ENCODE results near the gene PDCD11. TPM values are rescaled to one million over a fixed set of nuclear protein-coding genes. Genes with fewer than 3 reads are reported as not detected.
"Not testable (repeated sequence)": the region's sequence is repeated elsewhere in the genome, so short reads cannot be mapped to it uniquely, and the experiment has no call there.

Gene PDCD11, protein sequence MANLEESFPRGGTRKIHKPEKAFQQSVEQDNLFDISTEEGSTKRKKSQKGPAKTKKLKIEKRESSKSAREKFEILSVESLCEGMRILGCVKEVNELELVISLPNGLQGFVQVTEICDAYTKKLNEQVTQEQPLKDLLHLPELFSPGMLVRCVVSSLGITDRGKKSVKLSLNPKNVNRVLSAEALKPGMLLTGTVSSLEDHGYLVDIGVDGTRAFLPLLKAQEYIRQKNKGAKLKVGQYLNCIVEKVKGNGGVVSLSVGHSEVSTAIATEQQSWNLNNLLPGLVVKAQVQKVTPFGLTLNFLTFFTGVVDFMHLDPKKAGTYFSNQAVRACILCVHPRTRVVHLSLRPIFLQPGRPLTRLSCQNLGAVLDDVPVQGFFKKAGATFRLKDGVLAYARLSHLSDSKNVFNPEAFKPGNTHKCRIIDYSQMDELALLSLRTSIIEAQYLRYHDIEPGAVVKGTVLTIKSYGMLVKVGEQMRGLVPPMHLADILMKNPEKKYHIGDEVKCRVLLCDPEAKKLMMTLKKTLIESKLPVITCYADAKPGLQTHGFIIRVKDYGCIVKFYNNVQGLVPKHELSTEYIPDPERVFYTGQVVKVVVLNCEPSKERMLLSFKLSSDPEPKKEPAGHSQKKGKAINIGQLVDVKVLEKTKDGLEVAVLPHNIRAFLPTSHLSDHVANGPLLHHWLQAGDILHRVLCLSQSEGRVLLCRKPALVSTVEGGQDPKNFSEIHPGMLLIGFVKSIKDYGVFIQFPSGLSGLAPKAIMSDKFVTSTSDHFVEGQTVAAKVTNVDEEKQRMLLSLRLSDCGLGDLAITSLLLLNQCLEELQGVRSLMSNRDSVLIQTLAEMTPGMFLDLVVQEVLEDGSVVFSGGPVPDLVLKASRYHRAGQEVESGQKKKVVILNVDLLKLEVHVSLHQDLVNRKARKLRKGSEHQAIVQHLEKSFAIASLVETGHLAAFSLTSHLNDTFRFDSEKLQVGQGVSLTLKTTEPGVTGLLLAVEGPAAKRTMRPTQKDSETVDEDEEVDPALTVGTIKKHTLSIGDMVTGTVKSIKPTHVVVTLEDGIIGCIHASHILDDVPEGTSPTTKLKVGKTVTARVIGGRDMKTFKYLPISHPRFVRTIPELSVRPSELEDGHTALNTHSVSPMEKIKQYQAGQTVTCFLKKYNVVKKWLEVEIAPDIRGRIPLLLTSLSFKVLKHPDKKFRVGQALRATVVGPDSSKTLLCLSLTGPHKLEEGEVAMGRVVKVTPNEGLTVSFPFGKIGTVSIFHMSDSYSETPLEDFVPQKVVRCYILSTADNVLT (N-terminal part only)
- total RNA-seq = 56.1 and 58.1 TPM in 2 replicates
- long read RNA-seq, partial matches to known transcripts = 79 of 98 reads
- long read RNA-seq, other reads (novel, unspliced or antisense) = 17 of 98 reads

DNA sequence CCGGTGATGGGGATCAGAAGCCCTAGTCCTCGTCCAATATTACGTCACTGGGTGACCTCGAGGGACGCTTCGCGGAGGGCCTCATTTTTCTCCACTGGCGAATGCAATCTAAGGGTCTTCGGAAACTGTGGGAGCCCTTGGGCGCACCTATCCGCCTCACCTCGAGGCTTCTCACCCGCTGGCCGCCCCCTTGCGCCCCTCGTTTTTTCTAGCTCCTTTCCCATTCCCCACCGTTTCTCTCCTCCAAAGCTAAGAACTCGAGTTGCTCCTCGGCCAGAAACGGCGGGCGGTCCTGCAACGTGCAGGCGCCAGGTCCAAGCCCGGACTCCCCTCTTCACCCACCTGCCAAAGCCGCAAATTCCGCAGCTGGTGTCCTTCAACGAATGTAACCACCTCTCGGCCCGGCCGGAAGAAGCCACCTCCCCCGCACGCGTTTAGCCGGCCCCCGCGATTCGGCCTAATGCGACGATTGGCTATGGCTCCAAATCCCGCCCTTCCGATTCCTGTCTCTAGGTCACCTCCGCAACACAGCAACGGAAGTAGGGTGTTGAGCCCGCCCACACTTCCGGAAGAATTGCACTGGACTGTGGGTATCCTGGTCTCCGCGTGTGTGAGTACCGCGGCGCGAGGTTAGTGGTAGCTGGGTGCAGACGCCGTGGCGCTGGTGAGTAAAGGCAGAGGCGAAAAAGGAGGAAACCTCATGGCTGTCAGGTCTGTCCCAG, at the start of gene PDCD11, which contains the start of gene ATP5MK:
Gene PDCD11, plus strand, starts transcription at position 560 of the 722 bp plus-strand sequence. CDS start 1,801 bp downstream, outside the sequence.
Gene ATP5MK, minus strand, starts transcription at position 409 of the 722 bp plus-strand sequence. CDS start 4,018 bp downstream, outside the sequence.
- Mint-ChIP-seq H3K9me3 (ENCODE audit: low read depth) (no peaks in the 10 kb centered on the region), H3K36me3 (ENCODE audit: insufficient read depth) (peaks cover 16% of the 10 kb centered on the region), H3K27me3 (no peaks in the 10 kb centered on the region), H3K4me1 (ENCODE audit: low read depth) (peaks cover 29% of the 10 kb centered on the region), H3K4me3 (ENCODE audit: low read depth) (peak within 1 kb of the TSS; percentile 96), H3K27ac (peak within 1 kb of the TSS; percentile 98)
- TF ChIP-seq, protein P1, sequence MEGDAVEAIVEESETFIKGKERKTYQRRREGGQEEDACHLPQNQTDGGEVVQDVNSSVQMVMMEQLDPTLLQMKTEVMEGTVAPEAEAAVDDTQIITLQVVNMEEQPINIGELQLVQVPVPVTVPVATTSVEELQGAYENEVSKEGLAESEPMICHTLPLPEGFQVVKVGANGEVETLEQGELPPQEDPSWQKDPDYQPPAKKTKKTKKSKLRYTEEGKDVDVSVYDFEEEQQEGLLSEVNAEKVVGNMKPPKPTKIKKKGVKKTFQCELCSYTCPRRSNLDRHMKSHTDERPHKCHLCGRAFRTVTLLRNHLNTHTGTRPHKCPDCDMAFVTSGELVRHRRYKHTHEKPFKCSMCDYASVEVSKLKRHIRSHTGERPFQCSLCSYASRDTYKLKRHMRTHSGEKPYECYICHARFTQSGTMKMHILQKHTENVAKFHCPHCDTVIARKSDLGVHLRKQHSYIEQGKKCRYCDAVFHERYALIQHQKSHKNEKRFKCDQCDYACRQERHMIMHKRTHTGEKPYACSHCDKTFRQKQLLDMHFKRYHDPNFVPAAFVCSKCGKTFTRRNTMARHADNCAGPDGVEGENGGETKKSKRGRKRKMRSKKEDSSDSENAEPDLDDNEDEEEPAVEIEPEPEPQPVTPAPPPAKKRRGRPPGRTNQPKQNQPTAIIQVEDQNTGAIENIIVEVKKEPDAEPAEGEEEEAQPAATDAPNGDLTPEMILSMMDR (IDR thresholded peaks at IDR 0.05; ENCODE audit: unreplicated experiment) = peak; percentile 26
- peak; percentile 91 for DNase-seq (ENCODE audit: low spot score, unreplicated experiment)

DNA sequence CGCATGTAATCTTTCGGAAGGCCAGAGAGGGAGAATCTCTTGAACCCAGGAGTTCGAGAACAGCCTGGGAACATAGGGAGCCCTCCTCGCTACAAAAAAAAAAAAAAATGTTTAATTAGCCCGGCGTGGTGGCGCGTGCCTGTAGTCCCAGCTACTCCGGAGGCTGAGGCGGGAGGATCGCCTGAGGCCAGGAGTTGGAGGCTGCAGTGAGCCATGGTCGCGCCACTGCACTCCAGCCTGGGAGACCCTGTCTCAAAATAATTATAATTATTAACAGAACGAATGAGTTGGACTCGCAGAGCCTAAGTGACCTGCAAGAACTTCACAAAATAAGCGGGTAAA, 46.3 kb upstream of the PDCD11 start:
- Mint-ChIP-seq H3K27ac (no peak overlapping the region), H3K36me3 (ENCODE audit: insufficient read depth) (peaks cover 2% of the 10 kb centered on the region)

DNA sequence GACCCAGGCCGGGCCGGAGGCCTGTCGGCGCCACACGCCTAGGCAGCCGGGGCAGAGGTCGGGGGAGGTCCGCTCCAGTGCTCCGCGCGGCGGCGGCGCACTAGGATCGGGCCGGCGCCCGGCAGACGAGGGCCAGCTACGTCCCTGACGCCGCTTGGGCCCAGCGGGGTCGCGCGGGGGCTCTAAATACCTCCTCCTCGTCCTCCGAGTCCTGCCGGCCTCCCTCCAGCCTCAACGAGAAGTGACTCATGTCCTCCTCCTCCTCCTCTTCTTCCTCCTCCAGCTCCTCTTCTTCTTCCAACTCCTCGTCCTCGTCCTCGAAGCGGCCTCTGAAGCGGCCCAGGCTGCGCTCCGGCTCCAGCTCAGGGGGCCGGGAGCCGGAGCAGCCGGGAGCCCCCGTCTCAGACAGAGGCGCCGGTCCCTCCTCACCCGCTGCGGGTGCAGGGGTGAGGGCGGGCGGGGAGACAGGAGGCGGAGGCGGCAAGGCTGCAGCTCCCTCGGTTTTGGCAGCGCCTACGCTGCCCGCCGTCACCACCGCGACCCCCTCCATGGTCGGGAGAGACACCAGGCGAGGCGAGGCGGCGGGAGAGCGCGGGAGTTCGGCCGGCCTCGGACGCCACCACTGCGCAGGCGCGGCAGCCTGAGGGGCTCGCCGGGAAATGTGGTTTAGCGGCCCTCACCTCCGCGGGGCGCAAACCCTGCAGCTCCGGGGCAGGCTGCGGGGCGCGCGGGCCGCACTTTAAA, 45.7 kb upstream of the PDCD11 start, which contains the start of gene PCGF6:
Gene PCGF6, minus strand, starts transcription at position 624 of the 744 bp plus-strand sequence. Its CDS starts 74 bp downstream, at position 550.
- Mint-ChIP-seq H3K4me1 (ENCODE audit: low read depth) (no peaks in the 10 kb centered on the region), H3K27ac (peak within 1 kb of the TSS; percentile 96), H3K36me3 (ENCODE audit: insufficient read depth) (peaks cover 2% of the 10 kb centered on the region), H3K4me3 (ENCODE audit: low read depth) (peak within 1 kb of the TSS; percentile 89), H3K9me3 (ENCODE audit: low read depth) (no peaks in the 10 kb centered on the region), H3K27me3 (no peaks in the 10 kb centered on the region)
- DNase-seq (ENCODE audit: low spot score, unreplicated experiment) = peak; percentile 87
- TF ChIP-seq, protein P1 (IDR thresholded peaks at IDR 0.05; ENCODE audit: unreplicated experiment) = peak; percentile 16

More for the DNA sequence above, 46.3 kb upstream of the PDCD11 start:
- H3K4me1 Mint-ChIP-seq (ENCODE audit: low read depth) = no peaks in the 10 kb centered on the region
- TF ChIP-seq, protein P1 (IDR thresholded peaks at IDR 0.05; ENCODE audit: unreplicated experiment) = no peak
- H3K27me3 Mint-ChIP-seq = no peaks in the 10 kb centered on the region
- no peak for DNase-seq (ENCODE audit: low spot score, unreplicated experiment)
- no peaks in the 10 kb centered on the region for H3K9me3 Mint-ChIP-seq (ENCODE audit: low read depth)
- peak overlapping the region; percentile 89 for H3K4me3 Mint-ChIP-seq (ENCODE audit: low read depth)

DNA sequence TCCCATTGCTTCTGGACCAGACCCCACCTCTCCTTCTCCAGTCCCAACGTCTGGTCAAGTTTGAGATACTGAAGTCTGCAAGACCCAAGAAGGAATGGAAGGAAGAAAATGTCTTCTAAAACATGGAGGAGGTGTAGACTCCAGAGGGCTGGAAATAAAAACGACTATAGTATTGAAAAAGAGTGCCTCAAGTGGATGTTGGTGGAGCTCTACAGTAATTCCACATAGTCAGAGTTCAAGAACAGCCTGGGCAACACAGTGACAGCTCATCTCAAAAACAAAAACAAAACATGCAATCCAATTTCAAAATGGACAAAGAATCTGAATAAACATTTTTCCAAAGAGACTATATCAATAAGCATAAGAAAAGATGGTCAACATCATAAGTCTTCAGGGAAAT, 43.1 kb upstream of the PDCD11 start:
- no peaks in the 10 kb centered on the region for H3K27me3 Mint-ChIP-seq
- TF ChIP-seq, protein P1 (IDR thresholded peaks at IDR 0.05; ENCODE audit: unreplicated experiment) = no peak
- peaks cover 2% of the 10 kb centered on the region for H3K36me3 Mint-ChIP-seq (ENCODE audit: insufficient read depth)
- no peaks in the 10 kb centered on the region for H3K4me1 Mint-ChIP-seq (ENCODE audit: low read depth)
- H3K9me3 Mint-ChIP-seq (ENCODE audit: low read depth) = no peaks in the 10 kb centered on the region
- no peak for DNase-seq (ENCODE audit: low spot score, unreplicated experiment)
- H3K4me3 Mint-ChIP-seq (ENCODE audit: low read depth) = no peak overlapping the region
- H3K27ac Mint-ChIP-seq = no peak overlapping the region

DNA sequence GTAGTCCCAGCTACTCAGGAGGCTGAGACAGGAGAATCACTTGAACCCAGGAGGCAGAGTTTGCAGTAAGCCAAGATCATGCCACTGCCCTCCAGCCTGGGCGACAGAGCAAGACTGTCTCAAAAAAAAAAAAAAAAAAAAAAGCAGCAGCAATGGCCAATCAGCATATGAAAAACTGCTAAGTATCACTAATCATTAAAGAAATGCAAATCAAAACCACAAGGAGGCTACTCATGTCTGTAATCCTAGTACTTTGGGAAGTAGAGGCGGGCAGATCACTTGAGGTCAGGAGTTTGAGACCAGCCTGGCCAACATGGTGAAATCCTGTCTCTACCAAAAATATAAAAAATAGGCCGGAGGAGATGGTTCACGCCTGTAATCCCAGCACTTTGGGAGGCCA, 41.9 kb upstream of the PDCD11 start:
- not testable (repeated sequence) for H3K36me3 Mint-ChIP-seq (ENCODE audit: insufficient read depth); H3K4me1 Mint-ChIP-seq (ENCODE audit: low read depth); H3K27ac Mint-ChIP-seq; H3K27me3 Mint-ChIP-seq; DNase-seq (ENCODE audit: low spot score, unreplicated experiment); H3K9me3 Mint-ChIP-seq (ENCODE audit: low read depth); H3K4me3 Mint-ChIP-seq (ENCODE audit: low read depth)
